HUES64 (cell line): ENCODE measurements around the gene CCDC14.
A peak's percentile ranks its signal among the peaks of the same experiment; 100 is the strongest.
"Not testable (repeated sequence)": the region's sequence is repeated elsewhere in the genome, so short reads cannot be mapped to it uniquely, and the experiment has no call there.

Source experiments
- H3K27ac ChIP-seq: 2 replicates; pipeline ENCODE4 v1.7.0; 2013; ENCODE audit warnings: low read depth, low read length, inconsistent platforms
- H3K27me3 ChIP-seq: 2 replicates; pipeline ENCODE4 v1.6.1; 2013; ENCODE audit warnings: mild to moderate bottlenecking, low read length; ENCODE audit not compliant: insufficient read depth
- H3K36me3 ChIP-seq: 2 replicates; pipeline ENCODE4 v1.6.1; 2013; ENCODE audit warnings: mild to moderate bottlenecking, low read length; ENCODE audit not compliant: insufficient read depth
- H3K4me1 ChIP-seq: 2 replicates; pipeline ENCODE4 v1.6.1; 2013; ENCODE audit warnings: mild to moderate bottlenecking, low read length, moderate library complexity; ENCODE audit not compliant: insufficient read depth
- H3K4me3 ChIP-seq: 2 replicates; pipeline ENCODE4 v1.5.1; 2013; ENCODE audit warnings: mild to moderate bottlenecking, low read length, moderate library complexity
- H3K9ac ChIP-seq: 2 replicates; pipeline ENCODE4 v1.6.1; 2013; ENCODE audit warnings: mild to moderate bottlenecking, low read depth, low read length
- H3K9me3 ChIP-seq: 2 replicates; pipeline ENCODE4 v1.6.1; 2013; ENCODE audit warnings: low read depth, low read length; ENCODE audit not compliant: insufficient read depth
- WGBS: fragments of 150-250, 120-280 bp; methylation state at CpG from one replicate; pipeline ENCODE4 v1.1.7; 2013; ENCODE audit warnings: missing lambda C conversion rate; 5-methylcytosine and 5-hydroxymethylcytosine counted together

CCDC14 gene

GRCh38 chr3:123892195-123892594, 68.8 kb downstream of the CCDC14 start:
- peaks cover 22% of the 10 kb centered on the region for H3K9me3 ChIP-seq
- no peaks in the 10 kb centered on the region for H3K36me3 ChIP-seq
- no peak overlapping the region for H3K27ac ChIP-seq
- 0% methylated on average over 1 of the region's 1 CpG for WGBS
- H3K27me3 ChIP-seq, result no peaks in the 10 kb centered on the region
- H3K9ac ChIP-seq, result no peak overlapping the region
- no peak overlapping the region for H3K4me3 ChIP-seq
- H3K4me1 ChIP-seq, result no peaks in the 10 kb centered on the region

GRCh38 chr3:123890991-123891390, 70.0 kb downstream of the CCDC14 start:
- not testable (repeated sequence) for H3K4me1 ChIP-seq, H3K36me3 ChIP-seq, H3K27me3 ChIP-seq, H3K4me3 ChIP-seq, H3K9ac ChIP-seq, H3K27ac ChIP-seq
- WGBS, result 50% methylated on average over 1 of the region's 1 CpG
- H3K9me3 ChIP-seq, result peaks cover 22% of the 10 kb centered on the region

- not testable (repeated sequence) for H3K27ac ChIP-seq
- 94% methylated on average over 3 of the region's 3 CpGs for WGBS
These were observed 70.9 kb downstream of the CCDC14 start for GRCh38 chr3:123890162-123890561.

GRCh38 chr3:123884993-123885392, 76.0 kb downstream of the CCDC14 start:
- Histone ChIP-seq H3K9me3 (no peaks in the 10 kb centered on the region), H3K9ac (no peak overlapping the region), H3K36me3 (no peaks in the 10 kb centered on the region), H3K27me3 (peaks cover 20% of the 10 kb centered on the region), H3K27ac (no peak overlapping the region), H3K4me3 (peak overlapping the region; percentile 77), H3K4me1 (peaks cover 6% of the 10 kb centered on the region)

More at GRCh38 chr3:123890162-123890561, 70.9 kb downstream of the CCDC14 start:
- H3K4me1 ChIP-seq, H3K4me3 ChIP-seq, H3K9ac ChIP-seq, H3K27me3 ChIP-seq, H3K36me3 ChIP-seq: not testable (repeated sequence)
- peaks cover 22% of the 10 kb centered on the region for H3K9me3 ChIP-seq

- Histone ChIP-seq H3K27me3 (peaks cover 20% of the 10 kb centered on the region), H3K9me3 (no peaks in the 10 kb centered on the region), H3K36me3 (no peaks in the 10 kb centered on the region), H3K9ac (peak within 1 kb of the TSS; percentile 70), H3K27ac (peak within 1 kb of the TSS; percentile 65; the same call in 1 of the 2 replicates), H3K4me1 (peaks cover 6% of the 10 kb centered on the region), H3K4me3 (peak within 1 kb of the TSS; percentile 77)
- under 1% methylated on average over 62 of the region's 70 CpGs for WGBS
These were observed 76.7 kb downstream of the CCDC14 start, which contains the start of gene MYLK for GRCh38 chr3:123884203-123884831. TSS of gene MYLK (minus strand) at chr3:123884332. CDS start at chr3:123793841, 90,491 bp downstream.

GRCh38 chr3:123883701-123884202, 77.3 kb downstream of the CCDC14 start:
- Histone ChIP-seq H3K4me1 (peaks cover 6% of the 10 kb centered on the region), H3K9me3 (no peaks in the 10 kb centered on the region), H3K4me3 (peak overlapping the region; percentile 77), H3K27ac (peak overlapping the region; percentile 65; the same call in 1 of the 2 replicates), H3K9ac (peak overlapping the region; percentile 70), H3K36me3 (no peaks in the 10 kb centered on the region), H3K27me3 (peaks cover 20% of the 10 kb centered on the region)
- WGBS, result 1% methylated on average over 29 of the region's 29 CpGs

GRCh38 chr3:123883111-123883510, 77.9 kb downstream of the CCDC14 start:
- Histone ChIP-seq H3K4me1 (peaks cover 6% of the 10 kb centered on the region), H3K9ac (no peak overlapping the region), H3K36me3 (no peaks in the 10 kb centered on the region), H3K4me3 (peak overlapping the region; percentile 77), H3K27me3 (peaks cover 20% of the 10 kb centered on the region), H3K9me3 (no peaks in the 10 kb centered on the region), H3K27ac (no peak overlapping the region)
- WGBS, result 91% methylated on average over 4 of the region's 4 CpGs

GRCh38 chr3:123881771-123882170, 79.3 kb downstream of the CCDC14 start:
- peaks cover 6% of the 10 kb centered on the region for H3K4me1 ChIP-seq
- H3K36me3 ChIP-seq, result no peaks in the 10 kb centered on the region
- no peak overlapping the region for H3K4me3 ChIP-seq
- no peaks in the 10 kb centered on the region for H3K9me3 ChIP-seq
- H3K27ac ChIP-seq, result no peak overlapping the region
- H3K9ac ChIP-seq, result no peak overlapping the region
- 93% methylated on average over 2 of the region's 2 CpGs for WGBS
- peaks cover 20% of the 10 kb centered on the region for H3K27me3 ChIP-seq

- H3K9me3 ChIP-seq, result no peaks in the 10 kb centered on the region
- H3K27ac ChIP-seq, result no peak overlapping the region
- no peak overlapping the region for H3K4me3 ChIP-seq
- 68% methylated on average over 6 of the region's 6 CpGs for WGBS
- H3K36me3 ChIP-seq, result no peaks in the 10 kb centered on the region
- peaks cover 20% of the 10 kb centered on the region for H3K27me3 ChIP-seq
- no peak overlapping the region for H3K9ac ChIP-seq
- peaks cover 6% of the 10 kb centered on the region for H3K4me1 ChIP-seq
These were observed 79.9 kb downstream of the CCDC14 start for GRCh38 chr3:123880998-123881561.

- no peaks in the 10 kb centered on the region for H3K9me3 ChIP-seq
- H3K9ac ChIP-seq, result no peak overlapping the region
- no peak overlapping the region for H3K4me3 ChIP-seq
- H3K36me3 ChIP-seq, result no peaks in the 10 kb centered on the region
- peaks cover 6% of the 10 kb centered on the region for H3K4me1 ChIP-seq
- peaks cover 16% of the 10 kb centered on the region for H3K27me3 ChIP-seq
- WGBS, result 88% methylated on average over 7 of the region's 7 CpGs
- H3K27ac ChIP-seq, result no peak overlapping the region
These were observed 82.2 kb downstream of the CCDC14 start for GRCh38 chr3:123878807-123879206.

- H3K27me3 ChIP-seq, result peaks cover 7% of the 10 kb centered on the region
- H3K9ac ChIP-seq, result no peak overlapping the region
- no peaks in the 10 kb centered on the region for H3K36me3 ChIP-seq
- H3K4me1 ChIP-seq, result peaks cover 3% of the 10 kb centered on the region; the same call in 1 of the 2 replicates
- H3K9me3 ChIP-seq, result no peaks in the 10 kb centered on the region
- H3K4me3 ChIP-seq, result no peak overlapping the region
- no peak overlapping the region for H3K27ac ChIP-seq
- 91% methylated on average over 4 of the region's 4 CpGs for WGBS
These were observed 83.1 kb downstream of the CCDC14 start for GRCh38 chr3:123877965-123878364.
